GM10266 (cell line): ENCODE measurements around the gene CYP4B1.
"Not testable (repeated sequence)": the region's sequence is repeated elsewhere in the genome, so short reads cannot be mapped to it uniquely, and the experiment has no call there.

Source experiments
- DNase-seq: peaks from one replicate; pipeline ENCODE4 v3.0.0; 2012; ENCODE audit errors: extremely low spot score
- CTCF ChIP-seq: IDR thresholded peaks from 2 replicates; pipeline ENCODE4 v1.5.1; 2012; ENCODE audit warnings: mild to moderate bottlenecking, low read depth; ENCODE audit not compliant: control insufficient read depth, insufficient read depth; ENCODE audit errors: missing control alignments

CYP4B1 gene

GRCh38 chr1:46823151-46823550 is 24.3 kb downstream of the CYP4B1 start:
- DNase-seq = no peak
- no peak for TF ChIP-seq CTCF

- DNase-seq = not testable (repeated sequence)
Measured at GRCh38 chr1:46826892-46827291, 28.0 kb downstream of the CYP4B1 start.

GRCh38 chr1:46830665-46831322 is 31.9 kb downstream of the CYP4B1 start:
- no peak for DNase-seq
- no peak for TF ChIP-seq CTCF

- not testable (repeated sequence) for DNase-seq
Measured at GRCh38 chr1:46835469-46835868, 36.6 kb downstream of the CYP4B1 start.

- not testable (repeated sequence) for DNase-seq
Measured at GRCh38 chr1:46846386-46846785, 47.5 kb downstream of the CYP4B1 start.

GRCh38 chr1:46857660-46858065 is 58.8 kb downstream of the CYP4B1 start:
- DNase-seq = not testable (repeated sequence)

GRCh38 chr1:46862348-46862747 is 63.5 kb downstream of the CYP4B1 start:
- no peak for TF ChIP-seq CTCF
- DNase-seq = no peak
